Heart left ventricle (tissue), 16 donors: ENCODE measurements around the gene ABHD10. TPM values are rescaled to one million over a fixed set of nuclear protein-coding genes. Genes with fewer than 3 reads are reported as not detected.

Experiments used
- ATAC-seq, 4 donors: fragments of 200-7000 bp; cut with Tn5 transposase; one replicate each; pipeline ENCODE4 v1.9.1; 2020 to 2022; ENCODE audit warnings: moderate library complexity in 4 of 4, mild to moderate bottlenecking in 3 of 4, moderate number of reproducible peaks in 1 of 4
- DNase-seq, 5 donors: peaks; one replicate each; pipeline ENCODE4 v3.0.0-alpha.2; 2020
- H3K27ac ChIP-seq, 12 donors: fragments of 200-600 bp; sonication (generic) in 4 of 12; one replicate each; pipeline versions ENCODE4 v1.5.0 to v1.8.0; 2016 to 2022; ENCODE audit warnings: mild to moderate bottlenecking in 2 of 12
- H3K27me3 ChIP-seq, 9 donors: fragments of 200-600 bp; sonication (generic) in 2 of 9; one replicate each; pipeline versions ENCODE4 v1.5.1 to v1.8.0; 2016 to 2022; ENCODE audit warnings: mild to moderate bottlenecking in 3 of 9
- H3K36me3 ChIP-seq, 9 donors: fragments of 200-600 bp; sonication (generic) in 2 of 9; one replicate each; pipeline versions ENCODE4 v1.5.0 to v1.8.0; 2018 to 2022; ENCODE audit warnings: mild to moderate bottlenecking in 2 of 9
- H3K4me1 ChIP-seq, 12 donors: fragments of 200-600 bp; sonication (generic) in 4 of 12; one replicate each; pipeline versions ENCODE4 v1.5.0 to v1.8.0; 2016 to 2022; ENCODE audit warnings: mild to moderate bottlenecking in 3 of 12
- H3K4me3 ChIP-seq, 12 donors: fragments of 200-600 bp; sonication (generic) in 4 of 12; one replicate each; pipeline versions ENCODE4 v1.5.0 to v1.8.0; 2017 to 2022; ENCODE audit warnings: mild to moderate bottlenecking in 9 of 12, moderate library complexity in 4 of 12
- H3K9me3 ChIP-seq, 12 donors: fragments of 200-600 bp; sonication (generic) in 4 of 12; one replicate each; pipeline versions ENCODE4 v1.5.0 to v1.8.0; 2016 to 2022; ENCODE audit warnings: mild to moderate bottlenecking in 1 of 12
- CTCF ChIP-seq, 12 donors: fragments of 200-600 bp; sonication (generic) in 4 of 12; IDR thresholded peaks; one replicate each; pipeline versions ENCODE4 v1.5.0 to v1.8.0; 2018 to 2022; ENCODE audit warnings: antibody characterized with exemption in 12 of 12, mild to moderate bottlenecking in 5 of 12
- POLR2A ChIP-seq, 2 donors: fragments of 450-650 bp; IDR thresholded peaks; one replicate each; pipeline ENCODE4 v1.6.1; 2017; ENCODE audit warnings: antibody characterized with exemption in 2 of 2, mild to moderate bottlenecking in 2 of 2, moderate library complexity in 2 of 2
- WGBS, 4 donors: extraction: QIAGEN DNeasy Blood & Tissue Kit in 2 of 4; methylation state at CpG; one replicate each; pipeline versions ENCODE4 v1.1.5 to v1.1.7; 2013 to 2018; 5-methylcytosine and 5-hydroxymethylcytosine counted together
- intact Hi-C, 10 donors: fragments of 100-400 bp; cut with DNase I; formaldehyde crosslinking; loops; one replicate each; pipeline versions ENCODE4 v1.11.1 to v1.14.2; 2022
- polyA plus RNA-seq, 2 donors: library from polyadenylated mRNA; stranded (reverse); fragments of 200-250 nt; gene quantifications; one replicate each; pipeline ENCODE4 v1.2.3, GENCODE V29; 2013
- total RNA-seq, 9 donors: library from RNA; depleted of rRNA in 2 of 9; stranded (reverse); fragments of >200 nt in 2 of 9; fragmentation: NEBNext Ultra II Directional in 3 of 9; extraction: Animal tissue kit (Norgen Biotek cat#: 25700) in 3 of 9; gene quantifications; one replicate each; pipeline versions ENCODE4 v1.1.0 to v1.2.4, GENCODE V29; 2016 to 2023
- donor health status: ischemic (EF 13 %, LVEDD 7.1; RV severe dilation, severe dysfunction).
- donor health status: healthy with polysubstance abuse.
- donor health status: DM: no; HTN: yes; CAD: no.
- donor health status: DM: no; HTN: no; CAD: no.
- donor health status: ischemic (EF 25% LVEDD 6.9; RV normal size, moderate dysfunction).
- donor health status: ischemic (EF 25% LVEDD 5.7; RV mildly dilated, moderate dysfunction).
- donor health status: healthy.
- donor health status: DM: yes; HTN: yes; CAD: no.
- donor health status: ischemic (EF 35%, LVEDD 5.7; RV mildly dilated, moderate dysfunction).
- donor health status: nonischemic (EF 11% LVEDD 7.7; RV severe dilation, severe dysfunction).
- donor health status: DM: yes; HTN: yes; CAD: no.
- donor health status: PGD.
- donor health status: ischemic (EF 29% LVEDD 5.4; RV normal size, mild dysfunction).
- donor health status: nonischemic (EF 23%, LVEDD 6.1; RV moderate dilation, normal function).

ABHD10 gene
- total and polyA plus RNA-seq, 11 donors: 13.5 to 50.1 (median 40.0) TPM

DNA sequence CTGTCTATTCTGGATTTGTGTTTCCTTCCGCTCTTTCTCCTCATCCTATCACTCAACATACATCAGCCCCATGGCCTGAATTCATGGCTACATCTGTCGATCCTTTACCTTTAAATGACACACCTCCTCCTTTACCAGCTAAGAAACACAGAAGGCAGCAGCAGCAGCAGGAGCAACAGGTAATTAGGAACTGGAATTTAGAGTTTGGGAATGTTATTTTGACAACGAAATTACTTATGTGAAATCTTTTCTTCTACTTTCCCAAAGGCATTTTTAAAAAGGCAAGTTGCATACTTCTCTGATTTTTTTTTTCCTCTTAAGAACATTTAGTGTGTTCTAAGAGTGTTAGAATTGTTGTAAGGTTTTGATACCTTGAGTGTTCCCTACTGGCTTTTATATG, 29.1 kb upstream of the ABHD10 start:
- intact Hi-C loops: loop anchor here in 1 of 10 donors (5.0 kb wide), 1 partner anchor 32 kb away; no protein-coding TSS in a partner anchor
- Histone ChIP-seq H3K4me1 (peaks cover 0 to 17% (median 3%) of the 10 kb centered on the region in 12 donors), H3K4me3 (no peak overlapping the region), H3K27ac (no peak overlapping the region), H3K9me3 (no peaks in the 10 kb centered on the region), H3K27me3 (no peaks in the 10 kb centered on the region), H3K36me3 (peaks cover 0 to 100% (median 29%) of the 10 kb centered on the region in 9 donors)
- no peak for DNase-seq
- no peak for ATAC-seq
- 89 to 91% (median 90%) methylated on average over 3 of the region's 3 CpGs for WGBS, 4 donors
- TF ChIP-seq CTCF (IDR thresholded peaks at IDR 0.05): no peak
- TF ChIP-seq POLR2A (IDR thresholded peaks at IDR 0.05): no peak

DNA sequence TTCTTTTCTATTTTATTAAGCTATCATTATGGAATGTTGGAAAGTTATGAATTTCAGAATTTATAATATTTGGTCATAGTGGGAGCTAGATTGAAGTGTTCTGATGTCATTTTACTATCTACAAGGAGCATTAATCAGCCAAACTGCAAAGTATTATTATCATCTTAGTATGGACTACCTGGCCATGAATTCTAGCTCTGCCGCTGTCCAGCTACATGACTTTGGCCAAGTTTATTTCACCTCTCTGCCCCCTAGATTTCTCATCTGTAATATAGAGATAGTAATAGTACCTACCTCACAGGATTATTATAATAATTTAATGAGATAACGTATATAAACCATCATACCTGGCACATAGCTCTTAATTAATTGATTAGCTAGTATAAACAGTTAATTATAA, 27.8 kb upstream of the ABHD10 start:
- ATAC-seq (no peak), DNase-seq (no peak)
- H3K4me1 ChIP-seq: peaks cover 0 to 17% (median 4%) of the 10 kb centered on the region in 12 donors
- 89 to 96% (median 91%) methylated on average over 2 of the region's 2 CpGs for WGBS, 4 donors
- TF ChIP-seq POLR2A (IDR thresholded peaks at IDR 0.05) (no peak), CTCF (IDR thresholded peaks at IDR 0.05) (no peak)
- H3K4me3 ChIP-seq: no peak overlapping the region
- H3K36me3 ChIP-seq: peaks cover 0 to 100% (median 29%) of the 10 kb centered on the region in 9 donors
- no peaks in the 10 kb centered on the region for H3K9me3 ChIP-seq
- no peak overlapping the region for H3K27ac ChIP-seq
- intact Hi-C loops: loop anchor here in 1 of 10 donors (5.0 kb wide), 1 partner anchor 34 kb away; no protein-coding TSS in a partner anchor
- H3K27me3 ChIP-seq: no peaks in the 10 kb centered on the region

GRCh38 chr3:111952086-111952485, 26.7 kb upstream of the ABHD10 start:
- Histone ChIP-seq H3K27ac (no peak overlapping the region), H3K36me3 (peaks cover 0 to 100% (median 29%) of the 10 kb centered on the region in 9 donors), H3K27me3 (no peaks in the 10 kb centered on the region), H3K4me1 (peaks cover 0 to 22% (median 7%) of the 10 kb centered on the region in 12 donors), H3K9me3 (no peaks in the 10 kb centered on the region), H3K4me3 (no peak overlapping the region)
- DNase-seq (no peak), ATAC-seq (no peak)
- intact Hi-C loops: loop anchor here in 1 of 10 donors (5.0 kb wide), 1 partner anchor 35 kb away; no protein-coding TSS in a partner anchor
- no peak for TF ChIP-seq CTCF (IDR thresholded peaks at IDR 0.05)
- WGBS, 4 donors: 86 to 94% (median 93%) methylated on average over 5 of the region's 5 CpGs

DNA sequence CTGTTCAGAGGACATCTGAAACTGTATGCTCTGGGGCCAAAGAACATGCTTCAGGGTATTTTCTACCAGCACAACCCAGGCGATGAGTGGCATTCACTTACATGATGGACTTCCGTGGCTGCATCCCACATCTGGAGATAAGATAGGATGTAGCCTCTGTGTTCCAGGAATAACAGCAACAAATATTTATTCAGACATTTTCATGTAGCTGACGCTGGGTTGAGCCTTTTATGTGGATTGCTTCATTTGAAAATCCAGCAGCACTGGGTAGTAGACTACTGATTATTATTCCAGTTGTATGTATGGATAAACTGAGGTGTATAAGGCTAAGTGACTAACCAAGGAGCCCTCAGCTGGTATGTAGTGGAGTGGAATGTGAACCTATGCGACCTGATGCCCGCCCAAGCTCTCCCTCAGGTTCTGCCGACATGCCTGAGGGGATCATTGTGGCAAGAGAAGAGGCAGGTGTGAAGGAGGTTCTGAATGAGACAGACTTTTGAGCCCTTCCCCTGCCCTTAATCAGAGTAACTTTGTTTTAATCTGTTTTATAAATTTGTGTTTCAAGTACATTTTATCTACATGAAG, 25.9 kb upstream of the ABHD10 start:
- peak in 1 of 4 donors; percentile 29 for ATAC-seq
- intact Hi-C loops: loop anchor here in 1 of 10 donors (5.0 kb wide), 1 partner anchor 36 kb away; no protein-coding TSS in a partner anchor
- no peak overlapping the region for H3K27ac ChIP-seq
- H3K4me1 ChIP-seq: peaks cover 0 to 27% (median 9%) of the 10 kb centered on the region in 12 donors
- no peaks in the 10 kb centered on the region for H3K9me3 ChIP-seq
- peaks cover 0 to 100% (median 29%) of the 10 kb centered on the region in 9 donors for H3K36me3 ChIP-seq
- 50 to 58% (median 55%) methylated on average over 6 of the region's 6 CpGs for whole genome bisulfite sequencing, 4 donors
- H3K4me3 ChIP-seq: no peak overlapping the region
- TF ChIP-seq POLR2A (IDR thresholded peaks at IDR 0.05): no peak
- no peak for TF ChIP-seq CTCF (IDR thresholded peaks at IDR 0.05)
- no peaks in the 10 kb centered on the region for H3K27me3 ChIP-seq
- DNase-seq: no peak
